Osteoblast (primary cell): ENCODE measurements around the gene KIF27. TPM values are rescaled to one million over a fixed set of nuclear protein-coding genes. Genes with fewer than 3 reads are reported as not detected.
A peak's percentile ranks its signal among the peaks of the same experiment; 100 is the strongest.

Source experiments
- DNase-seq: peaks from one replicate; pipeline ENCODE4 v3.0.0; 2011; ENCODE audit warnings: low spot score, mixed read lengths; ENCODE audit not compliant: insufficient read length; ENCODE audit errors: missing footprints
- H2AFZ ChIP-seq: 2 replicates; pipeline ENCODE4 v1.6.0; 2011; ENCODE audit warnings: mild to moderate bottlenecking, low read length
- H3K27ac ChIP-seq: 2 replicates; pipeline ENCODE4 v1.5.1; 2011; ENCODE audit warnings: mild to moderate bottlenecking, low read depth, low read length, moderate library complexity
- H3K27me3 ChIP-seq: 2 replicates; pipeline ENCODE4 v1.6.0; 2012; ENCODE audit warnings: mild to moderate bottlenecking, control low read depth, inconsistent platforms, low read length, moderate library complexity; ENCODE audit not compliant: insufficient read depth
- H3K36me3 ChIP-seq: 2 replicates; pipeline ENCODE4 v1.5.1; 2011; ENCODE audit warnings: mild to moderate bottlenecking, low read length, control low read depth, moderate library complexity; ENCODE audit not compliant: insufficient read depth
- H3K4me1 ChIP-seq: 2 replicates; pipeline ENCODE4 v1.5.1; 2011; ENCODE audit warnings: mild to moderate bottlenecking, low read length, control low read depth, moderate library complexity; ENCODE audit not compliant: insufficient read depth
- H3K4me2 ChIP-seq: 2 replicates; pipeline ENCODE4 v1.6.0; 2011; ENCODE audit warnings: mild to moderate bottlenecking, low read length; ENCODE audit not compliant: insufficient read depth
- H3K4me3 ChIP-seq: fragments of 200-600 bp; sonication (generic); 3 replicates; pipeline ENCODE4 v1.5.1; 2012; ENCODE audit warnings: mild to moderate bottlenecking, low read length, inconsistent platforms; ENCODE audit not compliant: insufficient read depth
- H3K79me2 ChIP-seq: 2 replicates; pipeline ENCODE4 v1.6.0; 2012; ENCODE audit warnings: mild to moderate bottlenecking, low read length, control low read depth, inconsistent platforms; ENCODE audit not compliant: insufficient read depth
- H3K9me3 ChIP-seq: 2 replicates; pipeline ENCODE4 v1.5.1; 2011; ENCODE audit warnings: low read depth, low read length, control low read depth
- H4K20me1 ChIP-seq: 2 replicates; pipeline ENCODE4 v1.6.0; 2012; ENCODE audit warnings: mild to moderate bottlenecking, low read length, control low read depth; ENCODE audit not compliant: insufficient read depth
- total RNA-seq: library from RNA; depleted of rRNA; stranded (reverse); fragments of >200 nt; gene quantifications from 2 replicates; pipeline ENCODE4 v1.2.3, GENCODE V29; 2012
- TF ChIP-seq, protein P1 (sequence below): IDR thresholded peaks from 2 replicates; pipeline ENCODE4 v1.5.1; 2011; ENCODE audit warnings: mild to moderate bottlenecking, low read depth, low read length, moderate library complexity; ENCODE audit errors: extremely low read depth

KIF27 gene
- total RNA-seq, 1 donor = 6.2 TPM

DNA sequence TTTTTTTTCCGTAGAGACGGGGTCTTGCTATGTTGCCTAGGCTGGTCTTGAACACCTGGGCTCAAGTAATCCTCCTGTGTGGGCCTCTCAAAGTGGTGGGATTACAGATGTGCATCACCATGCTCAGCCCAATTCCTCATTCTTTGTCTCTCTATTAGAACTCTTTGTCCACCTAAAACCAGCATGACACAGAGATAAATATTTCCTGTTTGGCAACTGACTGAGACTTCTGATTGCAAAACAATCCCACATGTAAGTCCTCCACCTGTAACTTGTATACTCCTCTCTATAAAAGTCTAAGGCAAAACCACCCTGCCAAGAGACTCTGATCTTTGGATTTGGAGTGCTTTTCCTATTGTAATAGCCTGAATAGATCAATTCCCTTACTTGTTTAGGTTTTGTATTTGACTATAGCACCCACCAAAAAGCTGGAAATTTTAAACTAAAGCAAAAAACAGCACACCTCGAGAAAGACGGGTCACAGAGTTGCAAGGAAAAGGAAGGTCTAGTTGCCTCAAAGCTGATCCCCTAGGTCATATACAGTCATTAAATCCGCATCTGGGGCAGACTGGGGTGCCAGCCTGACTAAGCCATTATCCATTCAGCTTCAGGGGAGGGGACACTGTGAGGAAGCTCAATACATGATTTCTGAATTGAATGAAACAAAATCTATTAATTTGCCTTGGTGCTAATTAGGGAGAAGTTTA is 13.5 kb upstream of the KIF27 start:
- H3K27me3 ChIP-seq = no peaks in the 10 kb centered on the region
- H3K4me2 ChIP-seq = peak overlapping the region; percentile 64
- H3K36me3 ChIP-seq = peaks cover 8% of the 10 kb centered on the region
- no peaks in the 10 kb centered on the region for H3K79me2 ChIP-seq
- DNase-seq = no peak
- TF ChIP-seq, protein P1, sequence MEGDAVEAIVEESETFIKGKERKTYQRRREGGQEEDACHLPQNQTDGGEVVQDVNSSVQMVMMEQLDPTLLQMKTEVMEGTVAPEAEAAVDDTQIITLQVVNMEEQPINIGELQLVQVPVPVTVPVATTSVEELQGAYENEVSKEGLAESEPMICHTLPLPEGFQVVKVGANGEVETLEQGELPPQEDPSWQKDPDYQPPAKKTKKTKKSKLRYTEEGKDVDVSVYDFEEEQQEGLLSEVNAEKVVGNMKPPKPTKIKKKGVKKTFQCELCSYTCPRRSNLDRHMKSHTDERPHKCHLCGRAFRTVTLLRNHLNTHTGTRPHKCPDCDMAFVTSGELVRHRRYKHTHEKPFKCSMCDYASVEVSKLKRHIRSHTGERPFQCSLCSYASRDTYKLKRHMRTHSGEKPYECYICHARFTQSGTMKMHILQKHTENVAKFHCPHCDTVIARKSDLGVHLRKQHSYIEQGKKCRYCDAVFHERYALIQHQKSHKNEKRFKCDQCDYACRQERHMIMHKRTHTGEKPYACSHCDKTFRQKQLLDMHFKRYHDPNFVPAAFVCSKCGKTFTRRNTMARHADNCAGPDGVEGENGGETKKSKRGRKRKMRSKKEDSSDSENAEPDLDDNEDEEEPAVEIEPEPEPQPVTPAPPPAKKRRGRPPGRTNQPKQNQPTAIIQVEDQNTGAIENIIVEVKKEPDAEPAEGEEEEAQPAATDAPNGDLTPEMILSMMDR = no peak
- no peak overlapping the region for H3K27ac ChIP-seq
- H3K9me3 ChIP-seq = no peaks in the 10 kb centered on the region
- H3K4me3 ChIP-seq = no peak overlapping the region
- H2AFZ ChIP-seq = no peak overlapping the region
- H4K20me1 ChIP-seq = no peaks in the 10 kb centered on the region
- H3K4me1 ChIP-seq = peaks cover 29% of the 10 kb centered on the region

DNA sequence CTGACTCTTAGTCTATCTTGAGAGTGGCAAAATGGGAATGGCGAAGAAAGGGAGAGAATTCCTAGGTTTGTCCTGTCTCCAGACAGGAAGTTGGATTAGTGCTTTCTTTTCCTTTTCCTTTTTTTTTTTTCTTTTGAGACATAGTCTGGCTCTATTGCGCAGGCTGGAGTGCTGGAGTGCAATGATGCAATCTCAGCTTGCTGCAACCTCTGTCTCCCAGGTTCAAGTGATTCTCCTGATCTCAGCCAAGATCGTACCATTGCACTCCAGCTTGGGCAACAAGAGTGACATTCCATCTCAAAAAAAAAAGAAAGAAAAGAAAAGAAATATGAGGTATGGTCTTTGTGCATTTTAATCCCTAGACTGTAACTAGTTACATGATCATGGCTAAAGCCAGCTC is 12.6 kb upstream of the KIF27 start:
- no peak overlapping the region for H3K27ac ChIP-seq
- peaks cover 29% of the 10 kb centered on the region for H3K4me1 ChIP-seq
- no peak for DNase-seq
- no peak overlapping the region for H3K4me3 ChIP-seq
- H3K4me2 ChIP-seq = no peak overlapping the region
- H3K27me3 ChIP-seq = no peaks in the 10 kb centered on the region
- no peaks in the 10 kb centered on the region for H3K79me2 ChIP-seq
- peaks cover 2% of the 10 kb centered on the region for H3K36me3 ChIP-seq
- H4K20me1 ChIP-seq = no peaks in the 10 kb centered on the region
- H3K9me3 ChIP-seq = no peaks in the 10 kb centered on the region
- TF ChIP-seq, protein P1 = no peak
- H2AFZ ChIP-seq = no peak overlapping the region

DNA sequence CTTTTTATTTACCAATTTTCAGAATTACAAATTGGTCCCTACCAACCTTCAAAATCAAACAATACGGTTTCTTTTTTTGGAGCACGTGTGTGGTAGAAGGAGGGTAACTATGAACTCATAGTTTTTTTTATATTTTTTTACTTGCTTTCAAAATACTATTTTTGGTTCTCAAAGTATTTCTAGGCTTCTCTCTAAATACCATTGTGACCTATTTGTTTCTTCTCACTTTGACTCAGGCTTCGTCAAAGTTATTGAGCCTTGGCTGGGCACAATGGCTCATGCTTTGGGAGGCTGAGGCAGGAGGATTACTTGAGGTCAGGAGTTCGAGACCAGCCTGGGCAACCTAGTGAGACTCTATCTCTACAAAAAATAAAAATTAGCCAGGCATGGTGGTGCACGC is 11.6 kb upstream of the KIF27 start:
- Histone ChIP-seq H3K4me1 (peaks cover 29% of the 10 kb centered on the region), H3K4me3 (no peak overlapping the region), H3K27me3 (peaks cover under 1% of the 10 kb centered on the region), H3K36me3 (no peaks in the 10 kb centered on the region), H2AFZ (no peak overlapping the region), H3K27ac (no peak overlapping the region), H4K20me1 (no peaks in the 10 kb centered on the region), H3K79me2 (no peaks in the 10 kb centered on the region), H3K4me2 (no peak overlapping the region), H3K9me3 (no peaks in the 10 kb centered on the region)
- TF ChIP-seq, protein P1 = no peak
- DNase-seq = no peak

DNA sequence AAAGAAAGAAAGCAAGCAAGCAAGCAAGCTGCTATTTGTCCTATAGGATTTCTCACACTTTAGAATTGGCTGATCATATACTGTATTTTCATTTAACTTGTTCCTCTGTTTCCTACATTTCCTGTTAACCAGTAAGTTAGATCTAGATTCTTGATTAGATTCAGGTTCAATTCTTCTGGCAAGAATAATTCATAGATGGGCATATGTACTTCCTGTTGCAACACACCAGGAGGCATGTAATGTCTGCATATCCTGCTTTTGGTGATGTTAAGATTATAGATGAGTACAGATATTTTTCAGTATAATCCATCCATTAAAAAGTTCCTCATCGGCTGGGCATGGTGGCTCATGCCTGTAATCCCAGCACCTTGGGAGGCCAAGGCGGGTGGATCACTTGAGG is 10.8 kb upstream of the KIF27 start:
- no peaks in the 10 kb centered on the region for H3K9me3 ChIP-seq
- H3K27ac ChIP-seq = no peak overlapping the region
- peaks cover 3% of the 10 kb centered on the region for H3K27me3 ChIP-seq
- no peaks in the 10 kb centered on the region for H3K36me3 ChIP-seq
- H2AFZ ChIP-seq = no peak overlapping the region
- no peaks in the 10 kb centered on the region for H4K20me1 ChIP-seq
- TF ChIP-seq, protein P1 = no peak
- H3K4me1 ChIP-seq = peaks cover 29% of the 10 kb centered on the region
- DNase-seq = no peak
- H3K4me2 ChIP-seq = no peak overlapping the region
- no peak overlapping the region for H3K4me3 ChIP-seq
- H3K79me2 ChIP-seq = no peaks in the 10 kb centered on the region
